SK-N-SH (cell line): ENCODE measurements around the gene HECTD4.

ENCODE experiments used
- CHD2 ChIP-seq: fragments of 150-350 bp; IDR thresholded peaks from 2 replicates; pipeline ENCODE4 v1.6.1; 2018; ENCODE audit warnings: low read length; ENCODE audit not compliant: partially characterized antibody
- EZH2phosphoT487 ChIP-seq: fragments of 200-600 bp; sonication (generic); IDR thresholded peaks from 2 replicates; pipeline ENCODE4 v1.6.1; 2017; ENCODE audit warnings: low read depth, mixed run types, mild to moderate bottlenecking, antibody characterized with exemption, moderate library complexity, borderline replicate concordance
- POLR2AphosphoS5 ChIP-seq: IDR thresholded peaks from 2 replicates; pipeline ENCODE4 v1.6.1; 2012; ENCODE audit warnings: low read depth, low read length
- TF ChIP-seq, protein P1 (sequence below): fragments of 200-600 bp; sonication (generic); IDR thresholded peaks from 2 replicates; pipeline ENCODE4 v1.6.1; 2017; ENCODE audit warnings: antibody characterized with exemption, mild to moderate bottlenecking, moderate library complexity
- TF ChIP-seq, protein P2 (sequence below): IDR thresholded peaks from 2 replicates; pipeline ENCODE4 v1.4.0; 2012; ENCODE audit warnings: low read depth, borderline replicate concordance

DNA sequence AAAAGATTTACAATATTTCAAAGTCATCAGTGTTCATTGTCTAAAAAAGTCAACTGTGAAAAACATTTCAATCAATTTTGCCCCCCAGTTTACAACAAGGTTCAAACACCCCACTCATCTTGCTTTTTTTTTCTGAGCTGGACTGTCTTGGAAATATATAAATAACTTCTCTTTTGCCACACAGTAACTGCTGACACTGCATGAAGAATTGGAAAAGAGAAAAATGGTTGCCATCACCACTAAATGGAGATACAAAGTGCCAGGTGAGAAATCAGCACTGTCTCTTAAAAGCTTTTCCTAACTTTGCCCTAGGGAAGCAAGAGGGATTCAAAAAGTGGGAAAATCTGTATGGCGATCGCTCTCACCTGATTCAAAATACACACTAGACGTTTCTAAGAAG is 155.5 kb downstream of the HECTD4 start:
- TF ChIP-seq POLR2AphosphoS5 = no peak
- TF ChIP-seq, protein P1, sequence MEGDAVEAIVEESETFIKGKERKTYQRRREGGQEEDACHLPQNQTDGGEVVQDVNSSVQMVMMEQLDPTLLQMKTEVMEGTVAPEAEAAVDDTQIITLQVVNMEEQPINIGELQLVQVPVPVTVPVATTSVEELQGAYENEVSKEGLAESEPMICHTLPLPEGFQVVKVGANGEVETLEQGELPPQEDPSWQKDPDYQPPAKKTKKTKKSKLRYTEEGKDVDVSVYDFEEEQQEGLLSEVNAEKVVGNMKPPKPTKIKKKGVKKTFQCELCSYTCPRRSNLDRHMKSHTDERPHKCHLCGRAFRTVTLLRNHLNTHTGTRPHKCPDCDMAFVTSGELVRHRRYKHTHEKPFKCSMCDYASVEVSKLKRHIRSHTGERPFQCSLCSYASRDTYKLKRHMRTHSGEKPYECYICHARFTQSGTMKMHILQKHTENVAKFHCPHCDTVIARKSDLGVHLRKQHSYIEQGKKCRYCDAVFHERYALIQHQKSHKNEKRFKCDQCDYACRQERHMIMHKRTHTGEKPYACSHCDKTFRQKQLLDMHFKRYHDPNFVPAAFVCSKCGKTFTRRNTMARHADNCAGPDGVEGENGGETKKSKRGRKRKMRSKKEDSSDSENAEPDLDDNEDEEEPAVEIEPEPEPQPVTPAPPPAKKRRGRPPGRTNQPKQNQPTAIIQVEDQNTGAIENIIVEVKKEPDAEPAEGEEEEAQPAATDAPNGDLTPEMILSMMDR = no peak
- TF ChIP-seq CHD2 = no peak
- TF ChIP-seq EZH2phosphoT487 = no peak
- TF ChIP-seq, protein P2, sequence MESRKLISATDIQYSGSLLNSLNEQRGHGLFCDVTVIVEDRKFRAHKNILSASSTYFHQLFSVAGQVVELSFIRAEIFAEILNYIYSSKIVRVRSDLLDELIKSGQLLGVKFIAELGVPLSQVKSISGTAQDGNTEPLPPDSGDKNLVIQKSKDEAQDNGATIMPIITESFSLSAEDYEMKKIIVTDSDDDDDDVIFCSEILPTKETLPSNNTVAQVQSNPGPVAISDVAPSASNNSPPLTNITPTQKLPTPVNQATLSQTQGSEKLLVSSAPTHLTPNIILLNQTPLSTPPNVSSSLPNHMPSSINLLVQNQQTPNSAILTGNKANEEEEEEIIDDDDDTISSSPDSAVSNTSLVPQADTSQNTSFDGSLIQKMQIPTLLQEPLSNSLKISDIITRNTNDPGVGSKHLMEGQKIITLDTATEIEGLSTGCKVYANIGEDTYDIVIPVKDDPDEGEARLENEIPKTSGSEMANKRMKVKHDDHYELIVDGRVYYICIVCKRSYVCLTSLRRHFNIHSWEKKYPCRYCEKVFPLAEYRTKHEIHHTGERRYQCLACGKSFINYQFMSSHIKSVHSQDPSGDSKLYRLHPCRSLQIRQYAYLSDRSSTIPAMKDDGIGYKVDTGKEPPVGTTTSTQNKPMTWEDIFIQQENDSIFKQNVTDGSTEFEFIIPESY = no peak
